A549 treated with CORT108297 at 1 μM for 4 hours (cell line): ENCODE measurements around the gene ITGA2B. TPM values are rescaled to one million over a fixed set of nuclear protein-coding genes. Genes with fewer than 3 reads are reported as not detected.

Source experiments
- total RNA-seq: library from RNA; stranded (reverse); fragments of 200-300 nt; extraction: Qiagen RNA extraction; gene quantifications from 5 replicates; pipeline ENCODE4 v1.2.3, GENCODE V29; 2022

ITGA2B gene
- 0.78 to 1.9 TPM (median 1.6 TPM) in 5 replicates for total RNA-seq

GRCh38 chr17:44389281-44389680 lies at the start of gene ITGA2B:
TSS of gene ITGA2B (minus strand) at chr17:44389649. CDS start at chr17:44389473, 176 bp downstream.

GRCh38 chr17:44363613-44364159 lies 25.8 kb downstream of the ITGA2B start, which contains the start of gene FAM171A2:
TSS of gene FAM171A2 (minus strand) at chr17:44363853. CDS start at chr17:44363714, 139 bp downstream.

DNA sequence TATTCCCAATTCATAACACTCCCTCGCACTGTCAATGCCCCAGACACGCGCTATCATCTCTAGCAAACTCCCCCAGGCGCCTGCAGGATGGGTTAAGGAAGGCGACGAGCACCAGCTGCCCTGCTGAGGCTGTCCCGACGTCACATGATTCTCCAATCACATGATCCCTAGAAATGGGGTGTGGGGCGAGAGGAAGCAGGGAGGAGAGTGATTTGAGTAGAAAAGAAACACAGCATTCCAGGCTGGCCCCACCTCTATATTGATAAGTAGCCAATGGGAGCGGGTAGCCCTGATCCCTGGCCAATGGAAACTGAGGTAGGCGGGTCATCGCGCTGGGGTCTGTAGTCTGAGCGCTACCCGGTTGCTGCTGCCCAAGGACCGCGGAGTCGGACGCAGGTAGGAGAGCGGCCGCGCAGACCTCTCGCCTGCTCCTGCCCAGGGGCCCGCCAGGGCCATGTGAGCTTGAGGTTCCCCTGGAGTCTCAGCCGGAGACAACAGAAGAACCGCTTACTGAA lies 44.5 kb downstream of the ITGA2B start, which contains the start of gene GRN:
Gene GRN (plus strand): TSS at position 364 of the 515 bp plus-strand sequence. CDS start 3,863 bp downstream, outside the sequence.

GRCh38 chr17:44324571-44325275 lies 64.7 kb downstream of the ITGA2B start, which contains the start of gene SLC25A39:
TSS of gene SLC25A39 (minus strand) at chr17:44324823. CDS start at chr17:44323562, 1,261 bp downstream.

Other genes with a start within 250 kb of the ITGA2B start
- gene HROB, start 247.7 kb downstream of the ITGA2B start, total RNA-seq, result 8.9 to 10.6 TPM (median 9.4 TPM) in 5 replicates
- gene ASB16, start 218.9 kb downstream of the ITGA2B start, total RNA-seq, result 0.04 to 0.08 TPM (median 0.05 TPM) in 3 of 5 replicates, not detected in the others
- 36.3 to 46.3 TPM (median 45.0 TPM) in 5 replicates for gene TMUB2, start 202.7 kb downstream of the ITGA2B start, total RNA-seq
- 51.9 to 71.6 TPM (median 67.8 TPM) in 5 replicates for gene ATXN7L3, start 189.8 kb downstream of the ITGA2B start, total RNA-seq
- 97.8 to 105 TPM (median 100 TPM) in 5 replicates for gene UBTF, start 170.0 kb downstream of the ITGA2B start, total RNA-seq
- 0.01 TPM in 1 of 5 replicates, not detected in the others for gene SLC4A1, start 121.5 kb downstream of the ITGA2B start, total RNA-seq
- gene RUNDC3A, start 81.0 kb downstream of the ITGA2B start, total RNA-seq, result 0.55 to 1.3 TPM (median 0.57 TPM) in 5 replicates
- 144 to 215 TPM (median 212 TPM) in 5 replicates for gene SLC25A39, start 64.8 kb downstream of the ITGA2B start, total RNA-seq
- gene GRN, start 44.3 kb downstream of the ITGA2B start, total RNA-seq, result 215 to 265 TPM (median 248 TPM) in 5 replicates
- 2.5 to 5.2 TPM (median 4.2 TPM) in 5 replicates for gene FAM171A2, start 25.8 kb downstream of the ITGA2B start, total RNA-seq
- gene GPATCH8, start 113.8 kb upstream of the ITGA2B start, total RNA-seq, result 17.1 to 22.9 TPM (median 21.7 TPM) in 5 replicates
- gene FZD2, start 167.8 kb upstream of the ITGA2B start, total RNA-seq, result 28.5 to 50.4 TPM (median 43.5 TPM) in 5 replicates